VCaP (cell line): ENCODE data around the gene HRH1.
A peak's percentile ranks its signal among the peaks of the same experiment; 100 is the strongest.

ENCODE experiments used
- H3K27ac ChIP-seq: fragments of 450-650 bp; 2 replicates; pipeline ENCODE4 v1.5.1; 2017
- CTCF ChIP-seq: fragments of 450-650 bp; conservative IDR thresholded peaks from 2 replicates; pipeline ENCODE4 v1.5.1; 2017; ENCODE audit warnings: mild to moderate bottlenecking, moderate library complexity

HRH1 gene

GRCh38 chr3:11271986-11272904 lies 118.0 kb downstream of the HRH1 start, which contains the start of gene ATG7:
Gene ATG7 (plus strand): TSS chr3:11272397. CDS start chr3:11298696, 26,299 bp downstream.
- peak within 1 kb of the TSS; percentile 76 for H3K27ac ChIP-seq
- TF ChIP-seq CTCF: 0 out of 2 replicates have a peak, but pooled peaks have one; percentile 6

GRCh38 chr3:11272906-11273574 lies 118.7 kb downstream of the HRH1 start:
- TF ChIP-seq CTCF: no peak
- H3K27ac ChIP-seq: peak overlapping the region; percentile 76

- no peak for TF ChIP-seq CTCF
- no peak overlapping the region for H3K27ac ChIP-seq
These were observed 119.6 kb downstream of the HRH1 start for GRCh38 chr3:11273891-11274291.

GRCh38 chr3:11274566-11275142 lies 120.4 kb downstream of the HRH1 start:
- TF ChIP-seq CTCF: no peak

GRCh38 chr3:11275926-11276325 lies 121.6 kb downstream of the HRH1 start:
- H3K27ac ChIP-seq: no peak overlapping the region
- TF ChIP-seq CTCF: no peak

More at GRCh38 chr3:11274566-11275142, 120.4 kb downstream of the HRH1 start:
- H3K27ac ChIP-seq: no peak overlapping the region

GRCh38 chr3:11276901-11277300 lies 122.6 kb downstream of the HRH1 start:
- H3K27ac ChIP-seq: no peak overlapping the region

More at GRCh38 chr3:11276901-11277300, 122.6 kb downstream of the HRH1 start:
- no peak for TF ChIP-seq CTCF
